Activated naive CD8-positive, alpha-beta T cell treated with anti-CD3 and anti-CD28 coated beads, Interleukin-2, amount 10 ng/mL, durations not matched to agents 7 days and 5 days (primary cell): ENCODE data around the gene SLC6A9. TPM values are rescaled to one million over a fixed set of nuclear protein-coding genes. Genes with fewer than 3 reads are reported as not detected.

ENCODE experiments used
- ATAC-seq: fragments of 150-1000 bp; cut with Tn5 transposase; one replicate; pipeline ENCODE4 v1.10.0; 2021; ENCODE audit warnings: low read depth, moderate library complexity
- POLR2A ChIA-PET: fragments of 350-600 bp; sonication (Branson Sonifier 250); formaldehyde crosslinking; loops from one replicate; lab custom pipeline; 2021; ENCODE audit warnings: antibody characterized with exemption; lab: Charles Lee
- DNase-seq: peaks from one replicate; pipeline ENCODE4 v3.0.0; 2021
- H3K27ac Mint-ChIP-seq: one replicate; pipeline ENCODE4 v1.8.0; 2022; ENCODE audit warnings: mild to moderate bottlenecking, mixed read lengths
- H3K27me3 Mint-ChIP-seq: one replicate; pipeline ENCODE4 v1.8.0; 2022; ENCODE audit warnings: mild to moderate bottlenecking, moderate library complexity, mixed read lengths
- H3K36me3 Mint-ChIP-seq: one replicate; pipeline ENCODE4 v1.8.0; 2021; ENCODE audit warnings: mild to moderate bottlenecking, mixed read lengths
- H3K4me1 Mint-ChIP-seq: one replicate; pipeline ENCODE4 v1.8.0; 2021; ENCODE audit warnings: mixed read lengths
- H3K4me3 Mint-ChIP-seq: one replicate; pipeline ENCODE4 v1.8.0; 2022; ENCODE audit warnings: mild to moderate bottlenecking, moderate library complexity, mixed read lengths
- H3K9me3 Mint-ChIP-seq: one replicate; pipeline ENCODE4 v1.8.0; 2021; ENCODE audit warnings: mixed read lengths
- total RNA-seq, 2 experiments: library from RNA; stranded (reverse); gene quantifications; one replicate each; pipeline ENCODE4 v1.2.3, GENCODE V29; 2021

The SLC6A9 gene
- total RNA-seq, 2 experiments from 2014 or later, result 1.9 to 3.0 TPM

- Mint-ChIP-seq H3K9me3 (no peaks in the 10 kb centered on the region), H3K27ac (no peak overlapping the region), H3K4me1 (peaks cover 10% of the 10 kb centered on the region), H3K4me3 (no peak overlapping the region), H3K27me3 (peaks cover 3% of the 10 kb centered on the region), H3K36me3 (no peaks in the 10 kb centered on the region)
- DNase-seq (no peak), ATAC-seq (no peak)
- POLR2A ChIA-PET, result no interaction called here
These were observed 14.3 kb downstream of the SLC6A9 start for GRCh38 chr1:44016890-44017400.

DNA sequence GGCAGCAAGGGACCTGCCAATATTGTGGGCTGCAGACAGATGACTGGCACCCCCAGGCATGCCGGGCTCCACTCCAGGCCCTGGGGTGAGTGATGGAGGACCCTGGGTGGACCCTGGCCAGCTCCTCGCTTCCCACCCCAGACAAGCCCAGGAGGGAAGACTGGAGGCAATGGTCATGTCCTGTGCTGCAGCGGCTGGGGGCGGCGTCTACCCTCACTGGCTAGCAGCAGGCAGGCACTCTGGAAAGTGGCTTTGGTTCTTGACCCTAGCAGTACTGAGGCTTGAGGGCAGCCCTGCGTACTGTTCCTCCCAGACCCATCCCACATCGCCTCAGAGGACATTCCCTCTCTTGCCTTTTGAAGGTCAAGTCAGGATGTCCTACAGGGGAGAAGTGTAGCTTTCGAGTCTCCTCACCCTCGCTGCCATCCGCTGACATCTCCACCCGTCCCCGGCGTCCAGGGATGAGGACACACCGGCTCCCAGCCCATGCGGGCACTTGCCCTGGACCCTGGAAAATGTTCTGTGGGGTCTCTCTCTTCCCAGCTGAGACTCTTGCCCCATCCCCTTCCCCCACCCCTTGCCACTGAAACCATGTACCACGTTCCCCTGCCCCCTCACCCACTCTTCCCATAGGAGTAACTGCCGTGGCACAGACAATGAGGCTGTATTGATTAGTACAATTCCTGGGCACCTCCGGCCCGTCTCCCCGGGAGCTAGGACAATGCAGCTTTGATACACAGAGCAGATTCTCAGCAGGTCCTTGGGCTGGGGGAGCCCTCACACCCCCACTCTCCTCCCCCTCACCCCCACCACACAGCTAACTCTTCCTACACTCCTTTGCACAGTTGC lies 15.0 kb downstream of the SLC6A9 start:
- Mint-ChIP-seq H3K27ac (no peak overlapping the region), H3K4me1 (peaks cover 10% of the 10 kb centered on the region), H3K27me3 (peaks cover 3% of the 10 kb centered on the region), H3K4me3 (no peak overlapping the region), H3K9me3 (no peaks in the 10 kb centered on the region), H3K36me3 (no peaks in the 10 kb centered on the region)
- POLR2A ChIA-PET, result no interaction called here
- no peak for DNase-seq
- ATAC-seq, result no peak

GRCh38 chr1:44015206-44015605 lies 16.1 kb downstream of the SLC6A9 start:
- POLR2A ChIA-PET, result no interaction called here
- Mint-ChIP-seq H3K27me3 (peaks cover 3% of the 10 kb centered on the region), H3K36me3 (no peaks in the 10 kb centered on the region), H3K4me3 (no peak overlapping the region), H3K27ac (no peak overlapping the region), H3K9me3 (no peaks in the 10 kb centered on the region), H3K4me1 (peaks cover 10% of the 10 kb centered on the region)
- DNase-seq, result no peak
- no peak for ATAC-seq

DNA sequence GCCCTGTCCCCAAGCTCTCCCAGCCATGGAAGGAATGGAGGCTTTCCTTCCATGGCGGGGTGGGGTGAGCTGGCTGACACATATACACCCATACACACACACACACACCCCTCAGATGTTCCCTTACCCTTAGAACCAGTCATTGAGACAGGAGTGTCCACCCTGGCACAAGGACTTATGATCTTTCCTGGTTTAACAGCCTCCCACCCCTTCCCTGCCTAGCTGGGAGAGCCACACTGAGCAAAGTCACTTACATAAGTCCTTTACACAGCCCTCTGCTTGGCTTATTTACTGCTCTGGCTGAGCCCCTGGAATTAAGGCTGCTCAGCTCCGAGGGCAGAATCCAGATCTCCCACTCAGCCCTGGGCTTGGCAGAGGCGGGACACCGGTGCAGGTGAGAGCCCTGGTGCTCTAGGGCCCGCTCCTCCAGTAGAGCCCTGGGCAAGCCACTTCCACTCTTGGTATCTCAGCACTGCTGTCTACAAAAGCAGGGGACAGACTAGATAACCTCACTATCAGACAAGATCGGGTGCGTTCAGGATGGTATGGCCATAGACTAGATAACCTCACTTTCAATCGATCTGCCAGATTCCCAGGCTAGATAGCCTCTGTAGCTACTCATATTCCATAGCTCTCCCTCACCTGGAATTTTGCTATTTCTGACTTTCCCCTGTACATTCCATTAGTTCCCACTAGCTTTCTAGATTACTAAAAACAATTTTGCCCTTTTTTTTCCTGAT lies 16.7 kb downstream of the SLC6A9 start:
- no peak for ATAC-seq
- H3K27ac Mint-ChIP-seq, result no peak overlapping the region
- H3K4me3 Mint-ChIP-seq, result no peak overlapping the region
- peaks cover 3% of the 10 kb centered on the region for H3K27me3 Mint-ChIP-seq
- peaks cover 10% of the 10 kb centered on the region for H3K4me1 Mint-ChIP-seq
- H3K9me3 Mint-ChIP-seq, result no peaks in the 10 kb centered on the region
- POLR2A ChIA-PET, result no interaction called here
- DNase-seq, result no peak
- H3K36me3 Mint-ChIP-seq, result no peaks in the 10 kb centered on the region

DNA sequence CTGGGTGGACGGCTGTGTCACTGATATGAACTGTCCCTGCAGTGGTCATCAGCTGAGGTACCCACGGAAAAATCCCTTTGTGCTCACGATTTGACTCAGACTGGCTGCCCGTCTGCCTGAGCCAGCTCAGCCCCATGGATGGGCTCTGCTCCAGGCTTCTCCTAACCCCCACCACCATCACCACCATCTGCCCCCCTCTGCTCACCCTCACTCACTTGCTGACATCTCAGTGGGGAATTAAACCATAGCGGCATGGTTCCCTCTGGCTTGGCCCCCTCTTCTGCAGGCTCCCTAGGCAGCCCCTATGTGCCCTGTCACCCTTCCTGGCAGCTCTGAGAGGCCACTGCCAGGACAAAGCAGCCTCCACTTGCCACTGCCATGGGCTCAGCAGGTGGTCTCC lies 17.3 kb downstream of the SLC6A9 start:
- Mint-ChIP-seq H3K4me3 (no peak overlapping the region), H3K4me1 (peaks cover 10% of the 10 kb centered on the region), H3K9me3 (no peaks in the 10 kb centered on the region), H3K27me3 (peaks cover 3% of the 10 kb centered on the region), H3K27ac (no peak overlapping the region), H3K36me3 (no peaks in the 10 kb centered on the region)
- DNase-seq (no peak), ATAC-seq (no peak)
- POLR2A ChIA-PET, result no interaction called here

- Mint-ChIP-seq H3K4me3 (no peak overlapping the region), H3K36me3 (no peaks in the 10 kb centered on the region), H3K4me1 (peaks cover 10% of the 10 kb centered on the region), H3K9me3 (no peaks in the 10 kb centered on the region), H3K27ac (peak overlapping the region; percentile 37), H3K27me3 (peaks cover 3% of the 10 kb centered on the region)
- POLR2A ChIA-PET, result interaction anchor here (0.9 kb wide), 1 partner anchor 23 kb away, joined by 3 read pairs; no protein-coding TSS in a partner anchor
- ATAC-seq (peak; percentile 53), DNase-seq (no peak)
These were observed 18.2 kb downstream of the SLC6A9 start for GRCh38 chr1:44012941-44013609.

DNA sequence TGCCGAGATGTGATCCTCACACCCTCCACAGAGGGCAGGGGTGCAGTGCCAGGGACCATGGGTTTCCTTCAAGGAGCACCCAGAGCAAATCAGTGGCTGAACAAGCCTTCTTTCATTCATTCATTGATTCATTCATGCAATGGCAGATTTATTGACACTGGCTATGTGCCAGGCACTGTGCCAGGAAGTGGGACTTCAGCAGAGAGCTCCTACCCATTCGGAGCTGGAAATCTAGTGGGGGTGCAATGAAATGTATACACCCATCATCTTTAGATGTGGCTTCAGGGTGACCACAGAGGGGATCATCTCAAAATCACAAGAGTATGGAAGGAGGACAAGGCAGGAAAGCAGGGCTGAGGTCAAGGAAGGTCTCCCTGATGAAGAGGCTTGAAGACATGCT lies 18.9 kb downstream of the SLC6A9 start:
- H3K36me3 Mint-ChIP-seq, result no peaks in the 10 kb centered on the region
- ATAC-seq (no peak), DNase-seq (no peak)
- H3K4me3 Mint-ChIP-seq, result no peak overlapping the region
- H3K4me1 Mint-ChIP-seq, result peaks cover 10% of the 10 kb centered on the region
- H3K27me3 Mint-ChIP-seq, result peaks cover 3% of the 10 kb centered on the region
- no peaks in the 10 kb centered on the region for H3K9me3 Mint-ChIP-seq
- no peak overlapping the region for H3K27ac Mint-ChIP-seq
- POLR2A ChIA-PET, result interaction anchor here (0.9 kb wide), 1 partner anchor 24 kb away, joined by 3 read pairs; no protein-coding TSS in a partner anchor

DNA sequence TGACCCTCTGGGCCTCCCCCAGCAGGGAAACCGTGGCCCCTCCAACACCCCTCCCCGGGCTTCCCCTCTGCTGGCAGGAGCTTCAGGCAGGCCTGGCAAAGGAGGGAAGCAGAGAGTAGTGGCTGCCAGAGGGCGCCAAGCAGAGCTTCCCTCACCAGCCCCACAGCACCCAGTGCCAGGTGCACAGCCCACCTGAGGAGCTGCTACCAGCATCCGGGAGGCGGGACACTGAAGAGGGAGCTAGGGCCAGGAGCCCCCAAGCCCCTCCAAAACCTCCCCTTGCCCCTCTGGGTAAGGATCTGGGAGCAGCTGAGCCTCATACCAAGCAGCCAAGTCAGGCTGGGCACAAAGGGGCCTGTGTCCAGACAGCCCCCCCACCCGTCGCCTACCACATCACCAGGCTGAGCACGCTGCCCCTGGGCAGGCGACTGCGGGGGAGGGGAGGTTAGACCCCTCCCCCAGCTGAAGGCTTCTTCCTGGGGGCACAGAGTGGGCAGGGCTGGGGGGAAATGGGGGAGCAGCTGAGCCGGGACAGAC lies 20.3 kb downstream of the SLC6A9 start:
- POLR2A ChIA-PET, result no interaction called here
- Mint-ChIP-seq H3K4me3 (no peak overlapping the region), H3K9me3 (no peaks in the 10 kb centered on the region)

DNA sequence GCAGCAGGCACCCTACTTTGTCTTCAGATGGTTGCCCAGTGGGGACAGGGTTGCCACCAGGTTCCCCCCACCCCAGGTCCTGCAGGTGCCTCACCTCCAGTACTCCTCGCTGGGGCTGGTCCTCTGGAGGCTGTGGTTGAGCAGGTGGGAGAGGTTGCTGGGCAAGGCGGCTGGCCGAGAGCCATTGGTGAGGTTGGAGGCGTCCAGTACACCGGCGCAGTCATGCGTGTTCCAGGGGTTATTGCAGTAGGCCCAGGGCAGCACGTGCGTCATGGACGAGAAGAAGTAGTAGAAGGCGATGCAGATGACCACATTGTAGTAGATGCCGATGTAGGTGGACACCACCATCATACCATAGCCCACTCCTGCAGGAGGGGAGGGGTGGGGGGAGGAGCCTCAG lies 23.0 kb downstream of the SLC6A9 start:
- no peak for DNase-seq

More for the DNA sequence above, 20.3 kb downstream of the SLC6A9 start:
- Mint-ChIP-seq H3K27me3 (peaks cover 3% of the 10 kb centered on the region), H3K27ac (no peak overlapping the region), H3K36me3 (no peaks in the 10 kb centered on the region), H3K4me1 (peaks cover 10% of the 10 kb centered on the region)
- ATAC-seq (no peak), DNase-seq (no peak)

DNA sequence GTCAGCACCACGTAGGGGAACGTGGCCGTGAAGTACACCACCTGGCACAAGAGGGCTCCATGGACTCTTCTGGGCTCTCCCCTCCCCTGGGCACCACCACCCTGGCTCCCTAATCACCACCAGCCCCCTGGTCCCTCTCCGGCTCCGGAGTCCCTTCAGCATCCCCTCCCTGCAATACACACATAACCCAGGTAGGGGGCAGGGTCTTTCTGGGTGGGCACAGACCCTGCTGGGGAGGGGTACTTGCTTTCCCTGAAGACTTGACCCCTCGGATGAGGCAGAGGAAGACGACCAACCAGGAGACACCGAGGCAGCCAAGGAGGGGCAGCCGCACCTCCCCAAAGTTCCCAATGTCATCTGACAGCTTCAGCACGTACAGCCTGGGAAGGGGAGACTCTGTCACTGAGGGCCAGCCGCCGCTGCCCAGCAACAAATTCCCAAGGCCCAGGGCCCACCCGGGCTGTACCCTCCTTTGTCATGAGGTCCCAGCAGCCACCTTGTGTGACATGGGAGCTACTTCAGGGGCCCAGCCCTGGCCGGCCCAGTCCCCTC lies 28.6 kb downstream of the SLC6A9 start:
- DNase-seq (no peak), ATAC-seq (no peak)
- Mint-ChIP-seq H3K4me1 (peaks cover 3% of the 10 kb centered on the region), H3K9me3 (no peaks in the 10 kb centered on the region), H3K4me3 (no peak overlapping the region), H3K27me3 (no peaks in the 10 kb centered on the region), H3K36me3 (peaks cover 1% of the 10 kb centered on the region), H3K27ac (no peak overlapping the region)
- POLR2A ChIA-PET, result no interaction called here

More for the DNA sequence above, 23.0 kb downstream of the SLC6A9 start:
- Mint-ChIP-seq H3K27me3 (no peaks in the 10 kb centered on the region), H3K36me3 (no peaks in the 10 kb centered on the region), H3K27ac (no peak overlapping the region), H3K4me1 (peaks cover 8% of the 10 kb centered on the region), H3K4me3 (no peak overlapping the region), H3K9me3 (no peaks in the 10 kb centered on the region)
- ATAC-seq, result no peak
- POLR2A ChIA-PET, result no interaction called here

GRCh38 chr1:44002165-44002564 lies 29.1 kb downstream of the SLC6A9 start:
- DNase-seq (no peak), ATAC-seq (no peak)
- no peaks in the 10 kb centered on the region for H3K9me3 Mint-ChIP-seq
- no peak overlapping the region for H3K4me3 Mint-ChIP-seq
- no peaks in the 10 kb centered on the region for H3K27me3 Mint-ChIP-seq
- peaks cover 1% of the 10 kb centered on the region for H3K36me3 Mint-ChIP-seq
- H3K27ac Mint-ChIP-seq, result no peak overlapping the region
- peaks cover 3% of the 10 kb centered on the region for H3K4me1 Mint-ChIP-seq
- POLR2A ChIA-PET, result no interaction called here

- Mint-ChIP-seq H3K27ac (no peak overlapping the region), H3K27me3 (no peaks in the 10 kb centered on the region), H3K4me1 (peaks cover 3% of the 10 kb centered on the region), H3K9me3 (no peaks in the 10 kb centered on the region), H3K36me3 (peaks cover 1% of the 10 kb centered on the region), H3K4me3 (no peak overlapping the region)
- ATAC-seq (no peak), DNase-seq (no peak)
- POLR2A ChIA-PET, result no interaction called here
These were observed 31.1 kb downstream of the SLC6A9 start for GRCh38 chr1:44000122-44000665.
